WTC11 (cell line): ENCODE results near the gene MORN1.

ENCODE experiments used
- ARID4B ChIP-seq: sonication (generic); formaldehyde crosslinking; IDR thresholded peaks from 2 replicates; pipeline ENCODE4 v1.8.0; 2023; ENCODE audit warnings: missing genetic modification reagents, mild to moderate bottlenecking, borderline replicate concordance
- ATF2 ChIP-seq: sonication (generic); formaldehyde crosslinking; IDR thresholded peaks from 2 replicates; pipeline ENCODE4 v1.8.1; 2022; ENCODE audit warnings: low read depth, missing genetic modification reagents, borderline replicate concordance
- CTCF ChIP-seq: fragments of 200-600 bp; IDR thresholded peaks from 2 replicates; pipeline ENCODE4 v1.8.0; 2022; ENCODE audit warnings: antibody characterized with exemption
- FOXJ3 ChIP-seq: sonication (generic); formaldehyde crosslinking; IDR thresholded peaks from 2 replicates; pipeline ENCODE4 v1.9.0; 2021; ENCODE audit warnings: missing genetic modification reagents, mild to moderate bottlenecking, borderline replicate concordance
- JAZF1 ChIP-seq: fragments of 250-450 bp; sonication (Bioruptor Pico); IDR thresholded peaks from 2 replicates; pipeline ENCODE4 v1.9.0; 2021; ENCODE audit warnings: moderate library complexity, mild to moderate bottlenecking, inconsistent platforms
- MAX ChIP-seq: sonication (generic); formaldehyde crosslinking; IDR thresholded peaks from 2 replicates; pipeline ENCODE4 v1.8.0; 2022; ENCODE audit warnings: mild to moderate bottlenecking, missing genetic modification reagents
- TEAD1 ChIP-seq: sonication (generic); formaldehyde crosslinking; IDR thresholded peaks from 2 replicates; pipeline ENCODE4 v1.8.0; 2022; ENCODE audit warnings: mild to moderate bottlenecking, missing genetic modification reagents
- TP53 ChIP-seq: sonication (generic); formaldehyde crosslinking; IDR thresholded peaks from 2 replicates; pipeline ENCODE4 v1.8.1; 2023; ENCODE audit warnings: mild to moderate bottlenecking, missing genetic modification reagents
- TF ChIP-seq, protein P1 (sequence below): sonication (generic); formaldehyde crosslinking; IDR thresholded peaks from 2 replicates; pipeline ENCODE4 v1.8.0; 2022; ENCODE audit warnings: mild to moderate bottlenecking, missing genetic modification reagents
- TF ChIP-seq, protein P2 (sequence below): sonication (generic); formaldehyde crosslinking; IDR thresholded peaks from 2 replicates; pipeline ENCODE4 v1.8.0; 2022; ENCODE audit warnings: missing genetic modification reagents
- TF ChIP-seq, protein P3 (sequence below): sonication (generic); formaldehyde crosslinking; IDR thresholded peaks from 2 replicates; pipeline ENCODE4 v1.8.1; 2023; ENCODE audit warnings: mild to moderate bottlenecking, missing genetic modification reagents, moderate library complexity
- TF ChIP-seq, protein P4 (sequence below): sonication (generic); formaldehyde crosslinking; IDR thresholded peaks from 2 replicates; pipeline ENCODE4 v1.8.0; 2023; ENCODE audit warnings: mild to moderate bottlenecking, missing genetic modification reagents

DNA sequence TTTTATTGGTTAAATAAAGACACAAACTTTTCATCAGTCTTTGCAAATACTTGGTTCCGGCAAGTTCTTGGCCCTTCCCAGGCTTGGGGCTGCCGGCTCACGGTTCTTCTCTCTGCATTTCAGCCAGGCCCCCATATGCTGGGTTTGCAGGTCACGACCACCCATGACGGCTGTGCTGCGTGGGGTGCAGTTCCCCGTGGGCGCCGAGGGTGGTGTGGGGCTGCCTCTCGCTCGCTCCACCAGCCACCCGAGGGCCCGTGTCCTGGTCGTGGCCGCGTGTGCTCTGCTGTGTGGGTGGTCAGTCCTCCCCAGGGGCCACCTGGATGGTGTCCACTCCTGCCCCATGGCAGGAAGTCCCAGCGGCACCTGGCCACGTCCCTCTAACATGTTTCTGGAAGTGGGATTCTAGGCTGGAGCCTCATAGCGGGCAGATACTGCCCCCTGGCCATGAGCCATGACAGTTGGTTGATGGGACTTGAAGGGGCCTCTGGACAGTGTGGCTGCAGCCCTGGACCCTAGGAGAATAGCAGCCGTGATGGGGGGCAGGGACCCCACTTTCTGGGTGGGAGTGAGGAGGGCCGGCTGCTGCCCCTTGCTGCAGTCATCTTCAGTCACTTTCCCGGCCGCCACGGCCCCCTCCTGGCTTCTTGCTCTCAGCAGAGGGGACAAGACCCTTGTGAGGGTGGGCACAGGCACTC lies 117.0 kb downstream of the MORN1 start:
- TF ChIP-seq TEAD1 = no peak
- TF ChIP-seq ARID4B (CRISPR knock-in tag) = no peak
- TF ChIP-seq, protein P1, sequence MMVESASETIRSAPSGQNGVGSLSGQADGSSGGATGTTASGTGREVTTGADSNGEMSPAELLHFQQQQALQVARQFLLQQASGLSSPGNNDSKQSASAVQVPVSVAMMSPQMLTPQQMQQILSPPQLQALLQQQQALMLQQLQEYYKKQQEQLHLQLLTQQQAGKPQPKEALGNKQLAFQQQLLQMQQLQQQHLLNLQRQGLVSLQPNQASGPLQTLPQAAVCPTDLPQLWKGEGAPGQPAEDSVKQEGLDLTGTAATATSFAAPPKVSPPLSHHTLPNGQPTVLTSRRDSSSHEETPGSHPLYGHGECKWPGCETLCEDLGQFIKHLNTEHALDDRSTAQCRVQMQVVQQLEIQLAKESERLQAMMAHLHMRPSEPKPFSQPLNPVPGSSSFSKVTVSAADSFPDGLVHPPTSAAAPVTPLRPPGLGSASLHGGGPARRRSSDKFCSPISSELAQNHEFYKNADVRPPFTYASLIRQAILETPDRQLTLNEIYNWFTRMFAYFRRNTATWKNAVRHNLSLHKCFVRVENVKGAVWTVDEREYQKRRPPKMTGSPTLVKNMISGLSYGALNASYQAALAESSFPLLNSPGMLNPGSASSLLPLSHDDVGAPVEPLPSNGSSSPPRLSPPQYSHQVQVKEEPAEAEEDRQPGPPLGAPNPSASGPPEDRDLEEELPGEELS (CRISPR knock-in tag) = no peak
- no peak for TF ChIP-seq CTCF
- TF ChIP-seq FOXJ3 (CRISPR knock-in tag) = no peak
- TF ChIP-seq JAZF1 (CRISPR knock-in tag) = no peak
- TF ChIP-seq, protein P2, sequence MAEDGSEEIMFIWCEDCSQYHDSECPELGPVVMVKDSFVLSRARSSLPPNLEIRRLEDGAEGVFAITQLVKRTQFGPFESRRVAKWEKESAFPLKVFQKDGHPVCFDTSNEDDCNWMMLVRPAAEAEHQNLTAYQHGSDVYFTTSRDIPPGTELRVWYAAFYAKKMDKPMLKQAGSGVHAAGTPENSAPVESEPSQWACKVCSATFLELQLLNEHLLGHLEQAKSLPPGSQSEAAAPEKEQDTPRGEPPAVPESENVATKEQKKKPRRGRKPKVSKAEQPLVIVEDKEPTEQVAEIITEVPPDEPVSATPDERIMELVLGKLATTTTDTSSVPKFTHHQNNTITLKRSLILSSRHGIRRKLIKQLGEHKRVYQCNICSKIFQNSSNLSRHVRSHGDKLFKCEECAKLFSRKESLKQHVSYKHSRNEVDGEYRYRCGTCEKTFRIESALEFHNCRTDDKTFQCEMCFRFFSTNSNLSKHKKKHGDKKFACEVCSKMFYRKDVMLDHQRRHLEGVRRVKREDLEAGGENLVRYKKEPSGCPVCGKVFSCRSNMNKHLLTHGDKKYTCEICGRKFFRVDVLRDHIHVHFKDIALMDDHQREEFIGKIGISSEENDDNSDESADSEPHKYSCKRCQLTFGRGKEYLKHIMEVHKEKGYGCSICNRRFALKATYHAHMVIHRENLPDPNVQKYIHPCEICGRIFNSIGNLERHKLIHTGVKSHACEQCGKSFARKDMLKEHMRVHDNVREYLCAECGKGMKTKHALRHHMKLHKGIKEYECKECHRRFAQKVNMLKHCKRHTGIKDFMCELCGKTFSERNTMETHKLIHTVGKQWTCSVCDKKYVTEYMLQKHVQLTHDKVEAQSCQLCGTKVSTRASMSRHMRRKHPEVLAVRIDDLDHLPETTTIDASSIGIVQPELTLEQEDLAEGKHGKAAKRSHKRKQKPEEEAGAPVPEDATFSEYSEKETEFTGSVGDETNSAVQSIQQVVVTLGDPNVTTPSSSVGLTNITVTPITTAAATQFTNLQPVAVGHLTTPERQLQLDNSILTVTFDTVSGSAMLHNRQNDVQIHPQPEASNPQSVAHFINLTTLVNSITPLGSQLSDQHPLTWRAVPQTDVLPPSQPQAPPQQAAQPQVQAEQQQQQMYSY (CRISPR knock-in tag) = no peak
- TF ChIP-seq, protein P3, sequence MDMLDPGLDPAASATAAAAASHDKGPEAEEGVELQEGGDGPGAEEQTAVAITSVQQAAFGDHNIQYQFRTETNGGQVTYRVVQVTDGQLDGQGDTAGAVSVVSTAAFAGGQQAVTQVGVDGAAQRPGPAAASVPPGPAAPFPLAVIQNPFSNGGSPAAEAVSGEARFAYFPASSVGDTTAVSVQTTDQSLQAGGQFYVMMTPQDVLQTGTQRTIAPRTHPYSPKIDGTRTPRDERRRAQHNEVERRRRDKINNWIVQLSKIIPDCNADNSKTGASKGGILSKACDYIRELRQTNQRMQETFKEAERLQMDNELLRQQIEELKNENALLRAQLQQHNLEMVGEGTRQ (CRISPR knock-in tag) = no peak
- TF ChIP-seq ATF2 (CRISPR knock-in tag) = no peak
- TF ChIP-seq, protein P4, sequence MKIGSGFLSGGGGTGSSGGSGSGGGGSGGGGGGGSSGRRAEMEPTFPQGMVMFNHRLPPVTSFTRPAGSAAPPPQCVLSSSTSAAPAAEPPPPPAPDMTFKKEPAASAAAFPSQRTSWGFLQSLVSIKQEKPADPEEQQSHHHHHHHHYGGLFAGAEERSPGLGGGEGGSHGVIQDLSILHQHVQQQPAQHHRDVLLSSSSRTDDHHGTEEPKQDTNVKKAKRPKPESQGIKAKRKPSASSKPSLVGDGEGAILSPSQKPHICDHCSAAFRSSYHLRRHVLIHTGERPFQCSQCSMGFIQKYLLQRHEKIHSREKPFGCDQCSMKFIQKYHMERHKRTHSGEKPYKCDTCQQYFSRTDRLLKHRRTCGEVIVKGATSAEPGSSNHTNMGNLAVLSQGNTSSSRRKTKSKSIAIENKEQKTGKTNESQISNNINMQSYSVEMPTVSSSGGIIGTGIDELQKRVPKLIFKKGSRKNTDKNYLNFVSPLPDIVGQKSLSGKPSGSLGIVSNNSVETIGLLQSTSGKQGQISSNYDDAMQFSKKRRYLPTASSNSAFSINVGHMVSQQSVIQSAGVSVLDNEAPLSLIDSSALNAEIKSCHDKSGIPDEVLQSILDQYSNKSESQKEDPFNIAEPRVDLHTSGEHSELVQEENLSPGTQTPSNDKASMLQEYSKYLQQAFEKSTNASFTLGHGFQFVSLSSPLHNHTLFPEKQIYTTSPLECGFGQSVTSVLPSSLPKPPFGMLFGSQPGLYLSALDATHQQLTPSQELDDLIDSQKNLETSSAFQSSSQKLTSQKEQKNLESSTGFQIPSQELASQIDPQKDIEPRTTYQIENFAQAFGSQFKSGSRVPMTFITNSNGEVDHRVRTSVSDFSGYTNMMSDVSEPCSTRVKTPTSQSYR = no peak
- no peak for TF ChIP-seq MAX (CRISPR knock-in tag)
- no peak for TF ChIP-seq TP53 (CRISPR knock-in tag)
